Keratinocyte (primary cell): ENCODE data around the gene LHX6. TPM values are rescaled to one million over a fixed set of nuclear protein-coding genes. Genes with fewer than 3 reads are reported as not detected.

Experiments used
- DNase-seq: peaks from one replicate; pipeline ENCODE4 v3.0.0-alpha.2; 2011; ENCODE audit warnings: low read depth, missing footprints, low spot score
- FAIRE-seq: peaks from 2 replicates; lab custom pipeline; 2011; peaks lifted over from hg19 to GRCh38; lab: Jason Lieb, UNC
- H2AFZ ChIP-seq: 2 replicates; pipeline ENCODE4 v1.6.0; 2012; ENCODE audit warnings: low read length, control low read depth, inconsistent platforms; ENCODE audit not compliant: control insufficient read depth
- H3K27ac ChIP-seq: 2 replicates; pipeline ENCODE4 v1.5.1; 2011; ENCODE audit warnings: low read length; ENCODE audit not compliant: control insufficient read depth, insufficient read depth
- H3K27me3 ChIP-seq: 3 replicates; pipeline ENCODE4 v1.6.0; 2011; ENCODE audit warnings: low read length; ENCODE audit not compliant: control insufficient read depth, insufficient read depth; ENCODE audit errors: extremely low read depth
- H3K36me3 ChIP-seq, 2 experiments: 2 replicates in 1 of 2; 3 replicates in 1 of 2; pipeline ENCODE4 v1.5.1; 2011; ENCODE audit warnings: low read length in 2 of 2, mild to moderate bottlenecking in 1 of 2; ENCODE audit not compliant: control insufficient read depth in 2 of 2, insufficient read depth in 2 of 2; ENCODE audit errors: extremely low read depth in 1 of 2
- H3K4me1 ChIP-seq: 3 replicates; pipeline ENCODE4 v1.5.1; 2011; ENCODE audit warnings: low read length; ENCODE audit not compliant: control insufficient read depth, insufficient read depth; ENCODE audit errors: extremely low read depth
- H3K4me2 ChIP-seq: 3 replicates; pipeline ENCODE4 v1.6.0; 2011; ENCODE audit warnings: low read depth, low read length; ENCODE audit not compliant: control insufficient read depth, insufficient read depth; ENCODE audit errors: extremely low read depth
- H3K4me3 ChIP-seq, 3 experiments: fragments of 200-600 bp in 1 of 3; sonication (generic) in 1 of 3; 2 replicates in 2 of 3; 3 replicates in 1 of 3; pipeline ENCODE4 v1.5.1; 2011 to 2016; ENCODE audit warnings: low read length in 3 of 3, mild to moderate bottlenecking in 3 of 3, control low read depth in 2 of 3, inconsistent platforms in 1 of 3, low read depth in 1 of 3, mixed read lengths in 1 of 3, mixed run types in 1 of 3, moderate library complexity in 1 of 3; ENCODE audit not compliant: control insufficient read depth in 2 of 3, insufficient read depth in 2 of 3; ENCODE audit errors: extremely low read depth in 1 of 3
- H3K79me2 ChIP-seq: 2 replicates; pipeline ENCODE4 v1.6.0; 2012; ENCODE audit warnings: low read length; ENCODE audit not compliant: control insufficient read depth, insufficient read depth
- H3K9ac ChIP-seq: 3 replicates; pipeline ENCODE4 v1.6.0; 2011; ENCODE audit warnings: low read length; ENCODE audit not compliant: control insufficient read depth, insufficient read depth; ENCODE audit errors: extremely low read depth
- H3K9me1 ChIP-seq: 3 replicates; pipeline ENCODE4 v1.6.0; 2011; ENCODE audit warnings: low read length; ENCODE audit not compliant: control insufficient read depth, insufficient read depth; ENCODE audit errors: extremely low read depth
- H3K9me3 ChIP-seq: 2 replicates; pipeline ENCODE4 v1.5.1; 2012; ENCODE audit warnings: low read depth, low read length; ENCODE audit not compliant: control insufficient read depth
- H4K20me1 ChIP-seq: 3 replicates; pipeline ENCODE4 v1.6.0; 2011; ENCODE audit warnings: low read length; ENCODE audit not compliant: control insufficient read depth, insufficient read depth; ENCODE audit errors: extremely low read depth
- EZH2 ChIP-seq: IDR thresholded peaks from one replicate; pipeline ENCODE4 v1.6.1; 2012; ENCODE audit warnings: inconsistent platforms, mild to moderate bottlenecking, low read length, moderate library complexity
- dilution Hi-C: fragments of 300-500 bp; cut with MboI; formaldehyde crosslinking; loops from one replicate; pipeline ENCODE4 v1.7.0; 2020; ENCODE audit warnings: low sequenced_read_pairs; ENCODE audit not compliant: extremely low pct_ligation_motif_present
- polyA plus RNA-seq, 5 experiments: library from polyadenylated mRNA; depleted of rRNA in 3 of 5; stranded (reverse) in 3 of 5; stranded (forward) in 1 of 5; unstranded in 1 of 5; fragments of >200 nt; gene quantifications; 1 replicate in 1 of 5; 2 replicates in 3 of 5; 3 replicates in 1 of 5; pipeline versions ENCODE4 v1.2.1 to v1.2.3, GENCODE V29; 2011 to 2012; ENCODE audit warnings: missing spikeins in 2 of 5, low read depth in 1 of 5, low replicate concordance in 1 of 5
- TF ChIP-seq, protein P1 (sequence below), 3 experiments: IDR thresholded peaks in 1 of 3; conservative IDR thresholded peaks in 1 of 3; optimal IDR thresholded peaks in 1 of 3; 2 replicates in 2 of 3; 3 replicates in 1 of 3; pipeline versions ENCODE3 to v1.5.1; 2011; ENCODE audit warnings: low read length in 3 of 3, mild to moderate bottlenecking in 3 of 3, moderate library complexity in 2 of 3, control low read depth in 1 of 3, inconsistent platforms in 1 of 3; ENCODE audit not compliant: insufficient read depth in 2 of 3; ENCODE audit errors: extremely low read depth in 1 of 3

The LHX6 gene
- polyA plus RNA-seq, 1 donor (not counting 4 experiments of a cell fraction or from before 2014, with no cell fraction given) = 0.13 TPM

DNA sequence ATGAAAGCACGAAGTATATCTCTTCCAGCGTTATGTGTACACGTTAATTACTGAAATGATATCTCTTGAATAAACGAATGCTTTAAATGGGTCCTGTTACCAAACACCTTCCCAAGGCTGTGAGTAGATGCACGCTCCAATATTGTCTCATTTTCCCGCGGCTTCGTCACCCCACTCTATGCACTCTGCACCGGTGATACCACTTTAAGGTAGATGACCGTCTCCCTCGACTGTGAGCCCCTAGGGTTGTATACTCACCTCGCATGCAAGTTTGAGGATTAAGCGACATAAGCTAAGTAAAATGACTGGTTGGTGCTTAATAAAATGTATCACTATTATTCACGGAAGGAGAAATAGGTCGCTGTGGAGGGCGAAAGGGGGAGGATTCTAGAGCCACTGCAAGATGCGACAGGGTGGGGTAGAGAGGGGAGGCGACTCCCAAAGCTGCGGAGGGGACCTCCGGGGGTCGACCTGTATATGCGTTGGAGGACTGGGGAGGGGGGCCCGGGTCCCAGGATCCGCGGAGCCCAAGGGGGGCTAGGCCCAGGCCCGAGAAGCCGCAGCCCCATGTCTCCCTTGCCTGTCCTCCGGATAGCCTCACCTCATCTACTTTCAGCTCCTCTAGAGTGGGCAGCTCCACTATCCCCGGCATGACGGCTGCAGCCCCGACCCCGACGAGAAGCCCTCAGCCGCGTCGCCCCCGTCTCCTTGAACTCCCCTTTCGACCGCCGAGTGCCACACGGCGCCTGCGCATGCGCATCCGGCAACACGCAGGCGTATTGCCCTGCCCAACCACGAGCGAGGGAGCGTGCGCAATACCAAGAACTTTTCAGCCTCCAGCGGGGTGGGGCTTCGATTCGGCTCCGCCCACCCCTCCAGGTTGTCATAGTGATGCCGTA, 69.5 kb downstream of the LHX6 start, which contains the start of the genes MORN5 and NDUFA8:
MORN5 (plus strand) TSS at position 883 of the 899 bp plus-strand sequence. CDS start 65 bp downstream, outside the sequence.
NDUFA8 (minus strand) TSS at position 754 of the 899 bp plus-strand sequence; CDS start at position 652, 102 bp downstream.
- Histone ChIP-seq H3K79me2 (peaks cover 38% of the 10 kb centered on the region), H4K20me1 (peaks cover 2% of the 10 kb centered on the region), H2AFZ (peak within 1 kb of the TSS; percentile 99), H3K9ac (peak within 1 kb of the TSS; percentile 91), H3K27ac (peak within 1 kb of the TSS; percentile 82), H3K9me3 (no peaks in the 10 kb centered on the region), H3K36me3 (peaks cover 0 to 2% of the 10 kb centered on the region in 2 experiments), H3K4me1 (peaks cover 11% of the 10 kb centered on the region), H3K9me1 (peaks cover 7% of the 10 kb centered on the region), H3K4me3 (peak within 1 kb of the TSS; percentile 79 to 92 (median 85)), H3K27me3 (peaks cover 7% of the 10 kb centered on the region), H3K4me2 (peak within 1 kb of the TSS; percentile 90)
- DNase-seq = peak; percentile 85
- TF ChIP-seq EZH2 = no peak
- TF ChIP-seq, protein P1, sequence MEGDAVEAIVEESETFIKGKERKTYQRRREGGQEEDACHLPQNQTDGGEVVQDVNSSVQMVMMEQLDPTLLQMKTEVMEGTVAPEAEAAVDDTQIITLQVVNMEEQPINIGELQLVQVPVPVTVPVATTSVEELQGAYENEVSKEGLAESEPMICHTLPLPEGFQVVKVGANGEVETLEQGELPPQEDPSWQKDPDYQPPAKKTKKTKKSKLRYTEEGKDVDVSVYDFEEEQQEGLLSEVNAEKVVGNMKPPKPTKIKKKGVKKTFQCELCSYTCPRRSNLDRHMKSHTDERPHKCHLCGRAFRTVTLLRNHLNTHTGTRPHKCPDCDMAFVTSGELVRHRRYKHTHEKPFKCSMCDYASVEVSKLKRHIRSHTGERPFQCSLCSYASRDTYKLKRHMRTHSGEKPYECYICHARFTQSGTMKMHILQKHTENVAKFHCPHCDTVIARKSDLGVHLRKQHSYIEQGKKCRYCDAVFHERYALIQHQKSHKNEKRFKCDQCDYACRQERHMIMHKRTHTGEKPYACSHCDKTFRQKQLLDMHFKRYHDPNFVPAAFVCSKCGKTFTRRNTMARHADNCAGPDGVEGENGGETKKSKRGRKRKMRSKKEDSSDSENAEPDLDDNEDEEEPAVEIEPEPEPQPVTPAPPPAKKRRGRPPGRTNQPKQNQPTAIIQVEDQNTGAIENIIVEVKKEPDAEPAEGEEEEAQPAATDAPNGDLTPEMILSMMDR (optimal IDR thresholded peaks at IDR 0.05 in 1 of 3, IDR thresholded peaks at IDR 0.05 in 1 of 3, conservative IDR thresholded peaks at IDR 0.05 in 1 of 3; ENCODE audit: extremely low read depth in 1 of 3, insufficient read depth in 2 of 3, low read length in 3 of 3) = no peak
- peak; percentile 83 for FAIRE-seq
- dilution Hi-C loops = no loop called here

DNA sequence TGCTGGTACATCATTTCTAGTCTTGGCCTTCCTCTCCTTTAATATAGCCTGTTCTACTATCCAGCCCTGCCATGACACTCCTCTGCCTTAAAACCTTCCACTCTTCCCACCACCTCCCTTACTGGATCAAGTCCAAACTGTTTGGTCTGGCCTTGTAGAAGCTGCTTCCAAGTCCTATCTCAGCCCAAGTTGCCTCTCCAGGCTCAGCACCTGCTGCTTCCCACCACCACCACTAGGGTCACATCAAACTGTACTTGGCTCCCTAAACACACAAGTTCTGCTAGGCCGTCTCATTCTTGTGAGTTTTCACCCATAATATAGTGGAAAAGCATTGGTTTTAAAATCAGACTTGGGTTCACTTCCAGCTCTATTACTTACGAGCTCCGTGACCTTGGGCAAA, 70.6 kb downstream of the LHX6 start:
- H4K20me1 ChIP-seq = peaks cover 2% of the 10 kb centered on the region
- peak overlapping the region in 1 of 3 experiments; percentile 22 for H3K4me3 ChIP-seq
- peaks cover 47% of the 10 kb centered on the region for H3K79me2 ChIP-seq
- H3K4me1 ChIP-seq = peaks cover 11% of the 10 kb centered on the region
- peak overlapping the region; percentile 90 for H3K4me2 ChIP-seq
- TF ChIP-seq, protein P1 (optimal IDR thresholded peaks at IDR 0.05 in 1 of 3, IDR thresholded peaks at IDR 0.05 in 1 of 3, conservative IDR thresholded peaks at IDR 0.05 in 1 of 3; ENCODE audit: extremely low read depth in 1 of 3, insufficient read depth in 2 of 3, low read length in 3 of 3) = peak; percentile 55 to 84 (median 71)
- no peak for TF ChIP-seq EZH2
- H3K9me1 ChIP-seq = peaks cover 7% of the 10 kb centered on the region
- dilution Hi-C loops = no loop called here
- no peak overlapping the region for H3K27ac ChIP-seq
- no peak for DNase-seq
- H3K27me3 ChIP-seq = peaks cover under 1% of the 10 kb centered on the region
- no peak overlapping the region for H3K9ac ChIP-seq
- peak; percentile 5 for FAIRE-seq
- H3K36me3 ChIP-seq = peaks cover 0 to 2% of the 10 kb centered on the region in 2 experiments
- H2AFZ ChIP-seq = no peak overlapping the region
- no peaks in the 10 kb centered on the region for H3K9me3 ChIP-seq
